ENCODE measurements around the gene KSR1.

KSR1 gene

DNA sequence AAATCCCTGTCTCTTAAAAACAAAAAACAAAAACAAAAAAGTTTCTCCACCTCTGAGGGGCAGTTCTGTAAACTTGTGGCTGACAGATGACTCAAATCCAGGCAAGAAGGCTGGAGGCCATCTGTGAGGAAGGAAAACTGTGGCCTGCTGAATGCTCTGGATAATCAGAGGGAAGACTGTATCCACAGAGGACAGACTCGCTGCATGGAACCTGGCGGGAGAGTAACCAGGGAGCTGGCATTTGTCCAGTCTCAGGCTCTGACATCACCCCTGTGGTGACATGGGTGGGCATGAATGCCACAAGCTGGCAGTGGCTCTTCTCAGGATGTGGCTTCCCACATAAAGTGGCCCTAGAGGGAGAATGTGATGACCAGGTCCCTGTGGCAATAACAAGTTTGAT, 2.8 kb upstream of the KSR1 start:
- Histone ChIP-seq H3K4me2 (no peak overlapping the region), H3K9ac (no peak overlapping the region), H2AFZ (ENCODE audit: low read depth) (no peak overlapping the region), H3K27ac (no peak overlapping the region), H3K36me3 (ENCODE audit: insufficient read depth) (no peaks in the 10 kb centered on the region), H4K20me1 (ENCODE audit: insufficient read depth) (no peaks in the 10 kb centered on the region), H3K4me1 (ENCODE audit: low read depth, poor library complexity, severe bottlenecking) (peaks cover 8% of the 10 kb centered on the region), H3K79me2 (ENCODE audit: insufficient read depth, low read depth) (no peaks in the 10 kb centered on the region), H3K27me3 (ENCODE audit: insufficient read depth, low read depth) (peaks cover 12% of the 10 kb centered on the region), H3K4me3 (IDR thresholded peaks at IDR 0.05; ENCODE audit: insufficient read depth, low read depth, low read length) (no peak overlapping the region)
- TF ChIP-seq, protein P1, sequence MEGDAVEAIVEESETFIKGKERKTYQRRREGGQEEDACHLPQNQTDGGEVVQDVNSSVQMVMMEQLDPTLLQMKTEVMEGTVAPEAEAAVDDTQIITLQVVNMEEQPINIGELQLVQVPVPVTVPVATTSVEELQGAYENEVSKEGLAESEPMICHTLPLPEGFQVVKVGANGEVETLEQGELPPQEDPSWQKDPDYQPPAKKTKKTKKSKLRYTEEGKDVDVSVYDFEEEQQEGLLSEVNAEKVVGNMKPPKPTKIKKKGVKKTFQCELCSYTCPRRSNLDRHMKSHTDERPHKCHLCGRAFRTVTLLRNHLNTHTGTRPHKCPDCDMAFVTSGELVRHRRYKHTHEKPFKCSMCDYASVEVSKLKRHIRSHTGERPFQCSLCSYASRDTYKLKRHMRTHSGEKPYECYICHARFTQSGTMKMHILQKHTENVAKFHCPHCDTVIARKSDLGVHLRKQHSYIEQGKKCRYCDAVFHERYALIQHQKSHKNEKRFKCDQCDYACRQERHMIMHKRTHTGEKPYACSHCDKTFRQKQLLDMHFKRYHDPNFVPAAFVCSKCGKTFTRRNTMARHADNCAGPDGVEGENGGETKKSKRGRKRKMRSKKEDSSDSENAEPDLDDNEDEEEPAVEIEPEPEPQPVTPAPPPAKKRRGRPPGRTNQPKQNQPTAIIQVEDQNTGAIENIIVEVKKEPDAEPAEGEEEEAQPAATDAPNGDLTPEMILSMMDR (conservative IDR thresholded peaks at IDR 0.05; ENCODE audit: low read depth, low read length): no peak

DNA sequence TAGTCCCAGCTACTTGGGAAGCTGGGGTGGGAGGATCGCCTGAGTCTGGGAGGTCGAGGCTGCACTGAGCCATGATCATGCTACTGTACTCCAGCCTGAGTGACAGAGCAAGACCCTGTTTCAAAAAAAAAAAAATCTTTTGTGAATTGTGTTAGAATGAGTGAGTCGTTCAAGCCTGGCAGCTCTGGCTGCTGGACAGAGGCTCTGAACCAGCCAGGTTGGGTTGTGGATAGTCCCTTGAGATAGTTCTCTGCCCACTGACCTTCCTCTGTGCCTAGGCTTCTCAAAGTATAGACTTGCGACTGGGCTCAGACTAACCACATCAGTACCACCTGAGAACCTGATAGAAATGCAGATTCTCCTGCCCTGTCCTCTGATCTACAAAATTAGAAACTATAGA, 2.2 kb upstream of the KSR1 start:
- TF ChIP-seq, protein P1 (conservative IDR thresholded peaks at IDR 0.05; ENCODE audit: low read depth, low read length): no peak
- no peaks in the 10 kb centered on the region for H3K79me2 ChIP-seq (ENCODE audit: insufficient read depth, low read depth)
- peaks cover 12% of the 10 kb centered on the region for H3K27me3 ChIP-seq (ENCODE audit: insufficient read depth, low read depth)
- no peak overlapping the region for H3K4me2 ChIP-seq
- no peak overlapping the region for H3K9ac ChIP-seq
- no peak overlapping the region for H3K27ac ChIP-seq
- no peaks in the 10 kb centered on the region for H3K36me3 ChIP-seq (ENCODE audit: insufficient read depth)
- H3K4me1 ChIP-seq (ENCODE audit: low read depth, poor library complexity, severe bottlenecking): peaks cover 8% of the 10 kb centered on the region
- H2AFZ ChIP-seq (ENCODE audit: low read depth): no peak overlapping the region
- H3K4me3 ChIP-seq (IDR thresholded peaks at IDR 0.05; ENCODE audit: insufficient read depth, low read depth, low read length): no peak overlapping the region
- H4K20me1 ChIP-seq (ENCODE audit: insufficient read depth): no peaks in the 10 kb centered on the region

DNA sequence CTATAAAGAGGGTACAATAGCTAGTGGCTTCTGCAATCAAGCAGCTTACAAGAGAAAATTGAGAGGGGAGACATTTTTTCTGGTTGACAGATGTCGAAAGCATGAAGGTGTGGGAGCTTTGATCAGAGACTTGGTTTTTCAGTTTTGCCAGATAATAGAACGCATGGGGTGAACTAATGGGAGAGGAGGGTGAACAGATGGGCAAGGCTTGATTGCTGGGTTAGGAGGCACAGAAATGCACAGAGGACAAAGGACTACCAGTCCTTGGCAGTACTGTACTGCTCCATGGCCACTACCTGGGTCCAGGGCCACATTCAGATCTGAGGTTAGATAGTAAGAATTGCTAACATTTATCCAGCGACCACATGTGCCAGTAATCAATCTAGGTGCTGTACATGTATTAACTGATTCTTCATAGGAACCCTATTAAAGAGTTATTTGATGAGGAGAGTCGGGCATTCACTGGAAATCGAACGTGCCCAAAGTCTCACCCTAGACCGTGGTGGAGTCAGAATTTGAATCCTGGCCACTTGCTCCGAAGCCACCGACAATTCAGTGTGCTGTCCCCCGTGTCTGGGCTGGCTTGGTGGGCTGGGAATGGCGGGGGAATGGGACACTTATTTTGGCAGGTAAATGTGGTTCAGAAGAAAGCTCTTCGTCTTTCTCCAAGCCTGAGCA, 873 bp upstream of the KSR1 start:
- Histone ChIP-seq H3K27me3 (ENCODE audit: insufficient read depth, low read depth) (peaks cover 12% of the 10 kb centered on the region), H3K4me2 (peak overlapping the region; percentile 59; the same call in 1 of the 2 replicates), H4K20me1 (ENCODE audit: insufficient read depth) (no peaks in the 10 kb centered on the region), H3K9ac (no peak overlapping the region; the same call in 1 of the 2 replicates), H3K4me3 (IDR thresholded peaks at IDR 0.05; ENCODE audit: insufficient read depth, low read depth, low read length) (no peak overlapping the region), H2AFZ (ENCODE audit: low read depth) (peak overlapping the region; percentile 87), H3K27ac (no peak overlapping the region), H3K79me2 (ENCODE audit: insufficient read depth, low read depth) (no peaks in the 10 kb centered on the region), H3K36me3 (ENCODE audit: insufficient read depth) (no peaks in the 10 kb centered on the region), H3K4me1 (ENCODE audit: low read depth, poor library complexity, severe bottlenecking) (peaks cover 8% of the 10 kb centered on the region)
- TF ChIP-seq, protein P1 (conservative IDR thresholded peaks at IDR 0.05; ENCODE audit: low read depth, low read length): no peak

DNA sequence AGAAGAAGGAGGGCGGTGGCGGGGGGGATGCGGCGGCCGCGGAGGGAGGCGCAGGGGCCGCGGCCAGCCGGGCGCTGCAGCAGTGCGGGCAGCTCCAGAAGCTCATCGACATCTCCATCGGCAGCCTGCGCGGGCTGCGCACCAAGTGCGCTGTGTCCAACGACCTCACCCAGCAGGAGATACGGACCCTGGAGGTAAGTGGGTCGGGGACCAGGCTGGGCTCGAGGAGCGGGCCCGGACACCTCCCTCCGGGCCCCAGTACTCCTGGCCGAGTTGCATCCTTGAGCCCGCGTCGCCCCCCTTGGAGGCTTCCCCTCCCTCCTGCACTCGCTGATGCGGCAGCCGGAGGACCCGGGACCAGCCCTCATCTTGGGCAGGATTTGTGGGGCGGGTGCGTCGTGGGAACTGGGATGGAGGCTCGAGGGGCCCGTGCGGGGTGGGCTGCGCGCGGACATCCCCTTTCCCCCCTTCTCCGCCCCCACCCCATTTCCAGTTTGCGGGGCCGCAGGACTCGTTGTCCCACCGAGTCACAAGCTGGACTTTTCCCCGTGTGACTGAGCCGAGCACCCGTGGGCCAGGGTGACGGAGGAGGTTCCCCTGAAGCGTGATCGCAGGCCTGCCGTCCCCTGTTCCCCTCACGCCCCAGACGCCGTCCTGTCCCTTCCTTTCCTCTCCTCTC, 572 bp downstream of the KSR1 start:
- peaks cover 12% of the 10 kb centered on the region; the same call in 1 of the 2 replicates for H3K27me3 ChIP-seq (ENCODE audit: insufficient read depth, low read depth)
- H3K9ac ChIP-seq: peak overlapping the region; percentile 28; the same call in 1 of the 2 replicates

More for the DNA sequence above, 572 bp downstream of the KSR1 start:
- no peaks in the 10 kb centered on the region for H3K79me2 ChIP-seq (ENCODE audit: insufficient read depth, low read depth)
- peaks cover 8% of the 10 kb centered on the region for H3K4me1 ChIP-seq (ENCODE audit: low read depth, poor library complexity, severe bottlenecking)
- TF ChIP-seq, protein P1 (conservative IDR thresholded peaks at IDR 0.05; ENCODE audit: low read depth, low read length): no peak
- peak overlapping the region; percentile 68 for H3K4me2 ChIP-seq
- no peak overlapping the region for H3K27ac ChIP-seq
- H3K4me3 ChIP-seq (IDR thresholded peaks at IDR 0.05; ENCODE audit: insufficient read depth, low read depth, low read length): no peak overlapping the region
- H3K36me3 ChIP-seq (ENCODE audit: insufficient read depth): no peaks in the 10 kb centered on the region
- peak overlapping the region; percentile 87 for H2AFZ ChIP-seq (ENCODE audit: low read depth)
- no peaks in the 10 kb centered on the region for H4K20me1 ChIP-seq (ENCODE audit: insufficient read depth)
